Chondrocyte (in vitro differentiated cells): ENCODE measurements around the gene DIO3. TPM values are rescaled to one million over a fixed set of nuclear protein-coding genes. Genes with fewer than 3 reads are reported as not detected.

Experiments used
- DNase-seq: peaks from one replicate; pipeline ENCODE4 v3.0.0; 2021; ENCODE audit warnings: mixed read lengths, low spot score
- H3K27ac Mint-ChIP-seq: one replicate; pipeline ENCODE4 v1.8.0; 2021; ENCODE audit warnings: mild to moderate bottlenecking, moderate library complexity, mixed read lengths; ENCODE audit not compliant: unreplicated experiment
- H3K27me3 Mint-ChIP-seq: 2 replicates; pipeline ENCODE4 v1.8.0; 2021; ENCODE audit warnings: low read depth, mixed read lengths
- H3K36me3 Mint-ChIP-seq: 2 replicates; pipeline ENCODE4 v1.8.0; 2021; ENCODE audit warnings: low read depth, mixed read lengths
- H3K4me1 Mint-ChIP-seq: 2 replicates; pipeline ENCODE4 v1.8.0; 2021; ENCODE audit warnings: low read depth, mild to moderate bottlenecking, mixed read lengths
- H3K4me3 Mint-ChIP-seq: one replicate; pipeline ENCODE4 v1.8.0; 2021; ENCODE audit warnings: mild to moderate bottlenecking, moderate library complexity, mixed read lengths; ENCODE audit not compliant: unreplicated experiment
- H3K9me3 Mint-ChIP-seq: 2 replicates; pipeline ENCODE4 v1.8.0; 2021; ENCODE audit warnings: low read depth, mixed read lengths
- total RNA-seq: library from RNA; stranded (reverse); gene quantifications from 3 replicates; pipeline ENCODE4 v1.2.1, GENCODE V29; 2021
- TF ChIP-seq, protein P1 (sequence below): fragments of 200-600 bp; sonication (generic); IDR thresholded peaks from 2 replicates; pipeline ENCODE4 v1.5.0; 2021; ENCODE audit warnings: antibody characterized with exemption, mild to moderate bottlenecking, moderate library complexity

The DIO3 gene
- total RNA-seq, 1 donor from 2014 or later: not detected

DNA sequence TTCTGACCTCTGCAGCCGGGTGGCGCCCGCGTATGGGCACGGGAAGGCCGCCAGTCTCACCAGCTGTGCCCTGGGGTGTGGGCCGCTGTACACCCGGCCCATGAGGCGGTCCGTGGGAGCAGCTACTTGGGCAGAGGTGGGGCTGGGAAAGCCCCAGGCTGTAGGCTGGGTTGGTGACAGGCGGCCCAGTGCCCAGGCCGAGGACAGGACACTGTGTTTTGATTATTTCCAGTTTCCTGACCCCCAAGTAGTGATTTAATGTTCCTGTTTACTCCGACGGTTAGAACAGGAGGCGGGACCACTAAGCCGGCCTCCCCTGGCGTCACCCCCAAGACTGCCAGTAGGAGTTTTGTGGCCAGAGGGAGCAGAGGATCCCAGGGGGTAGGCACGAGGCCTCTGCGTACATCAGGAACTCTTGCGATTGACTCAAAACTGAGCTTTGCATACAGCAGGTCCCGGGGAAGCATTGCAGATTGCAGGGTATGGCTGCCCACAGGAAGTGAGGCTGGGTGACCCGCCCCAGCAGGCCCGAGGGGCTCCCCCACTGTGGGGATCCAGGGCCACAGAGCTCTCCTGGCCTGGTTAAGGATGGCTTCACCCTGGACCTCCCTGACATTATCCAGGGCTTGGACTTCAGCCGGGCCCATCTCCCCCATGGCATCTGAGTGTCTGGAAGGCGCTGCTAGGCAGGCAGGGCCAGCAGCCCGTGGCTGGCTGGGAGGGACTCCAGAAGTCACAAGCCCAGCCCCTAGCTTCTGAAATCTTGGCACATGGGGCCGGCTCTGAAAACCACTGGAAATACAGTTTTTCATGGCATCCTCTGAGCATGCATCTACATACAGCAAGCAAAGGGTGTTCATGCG lies 42.5 kb upstream of the DIO3 start:
- DNase-seq: no peak
- Mint-ChIP-seq H3K27me3 (peaks cover 2% of the 10 kb centered on the region), H3K36me3 (no peaks in the 10 kb centered on the region), H3K27ac (no peak overlapping the region), H3K4me1 (no peaks in the 10 kb centered on the region), H3K9me3 (peaks cover 12% of the 10 kb centered on the region), H3K4me3 (no peak overlapping the region)
- TF ChIP-seq, protein P1, sequence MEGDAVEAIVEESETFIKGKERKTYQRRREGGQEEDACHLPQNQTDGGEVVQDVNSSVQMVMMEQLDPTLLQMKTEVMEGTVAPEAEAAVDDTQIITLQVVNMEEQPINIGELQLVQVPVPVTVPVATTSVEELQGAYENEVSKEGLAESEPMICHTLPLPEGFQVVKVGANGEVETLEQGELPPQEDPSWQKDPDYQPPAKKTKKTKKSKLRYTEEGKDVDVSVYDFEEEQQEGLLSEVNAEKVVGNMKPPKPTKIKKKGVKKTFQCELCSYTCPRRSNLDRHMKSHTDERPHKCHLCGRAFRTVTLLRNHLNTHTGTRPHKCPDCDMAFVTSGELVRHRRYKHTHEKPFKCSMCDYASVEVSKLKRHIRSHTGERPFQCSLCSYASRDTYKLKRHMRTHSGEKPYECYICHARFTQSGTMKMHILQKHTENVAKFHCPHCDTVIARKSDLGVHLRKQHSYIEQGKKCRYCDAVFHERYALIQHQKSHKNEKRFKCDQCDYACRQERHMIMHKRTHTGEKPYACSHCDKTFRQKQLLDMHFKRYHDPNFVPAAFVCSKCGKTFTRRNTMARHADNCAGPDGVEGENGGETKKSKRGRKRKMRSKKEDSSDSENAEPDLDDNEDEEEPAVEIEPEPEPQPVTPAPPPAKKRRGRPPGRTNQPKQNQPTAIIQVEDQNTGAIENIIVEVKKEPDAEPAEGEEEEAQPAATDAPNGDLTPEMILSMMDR: no peak

DNA sequence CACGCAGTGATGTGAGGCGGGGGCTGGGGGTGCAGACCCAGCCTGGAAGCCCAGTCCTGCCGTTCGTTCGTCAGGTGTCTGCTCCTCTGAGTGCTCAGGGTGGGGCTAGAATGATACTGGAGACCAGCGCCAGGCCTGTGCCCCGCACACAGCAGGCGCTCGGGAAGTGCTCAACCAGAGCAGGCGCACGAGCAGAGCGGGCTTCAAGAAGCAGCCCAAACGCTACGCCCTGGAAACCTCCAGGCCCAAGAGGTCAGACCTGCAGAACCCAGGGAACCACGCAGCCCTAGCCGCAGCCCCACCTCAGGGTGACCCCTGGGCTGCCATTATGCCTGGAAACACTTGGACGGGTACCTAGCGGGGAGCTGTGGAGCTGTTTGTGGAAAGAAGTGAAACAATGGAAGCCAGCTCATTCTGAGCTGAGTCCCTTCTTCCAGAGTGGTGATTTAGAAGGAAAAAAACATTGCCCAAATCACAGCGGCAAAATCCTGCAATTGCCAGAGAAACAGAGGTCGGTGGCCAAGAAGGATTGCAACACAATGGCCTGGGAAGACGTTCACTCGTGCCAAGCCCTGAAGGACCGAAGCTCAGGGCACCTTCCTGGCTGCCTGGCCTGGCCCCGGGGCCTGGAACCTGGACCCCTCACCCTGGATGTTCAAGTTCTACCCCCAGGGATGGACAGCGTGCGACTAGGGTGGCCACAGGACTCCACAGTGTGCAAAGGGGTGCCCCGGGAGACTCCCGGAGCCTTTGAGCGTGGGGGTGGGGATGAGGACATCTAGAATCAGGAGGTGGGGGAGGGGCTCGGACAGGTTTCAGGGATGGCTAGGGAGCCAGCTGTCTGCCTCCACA lies 40.4 kb upstream of the DIO3 start:
- Mint-ChIP-seq H3K9me3 (peaks cover 5% of the 10 kb centered on the region), H3K27ac (no peak overlapping the region), H3K4me1 (no peaks in the 10 kb centered on the region), H3K4me3 (no peak overlapping the region), H3K36me3 (no peaks in the 10 kb centered on the region), H3K27me3 (peaks cover 7% of the 10 kb centered on the region)
- TF ChIP-seq, protein P1: no peak
- DNase-seq: no peak

GRCh38 chr14:101521473-101521915 lies 39.8 kb upstream of the DIO3 start:
- Mint-ChIP-seq H3K27ac (no peak overlapping the region), H3K4me1 (no peaks in the 10 kb centered on the region), H3K4me3 (no peak overlapping the region), H3K27me3 (peaks cover 7% of the 10 kb centered on the region), H3K9me3 (no peaks in the 10 kb centered on the region), H3K36me3 (no peaks in the 10 kb centered on the region)
- no peak for DNase-seq
- TF ChIP-seq, protein P1: no peak

DNA sequence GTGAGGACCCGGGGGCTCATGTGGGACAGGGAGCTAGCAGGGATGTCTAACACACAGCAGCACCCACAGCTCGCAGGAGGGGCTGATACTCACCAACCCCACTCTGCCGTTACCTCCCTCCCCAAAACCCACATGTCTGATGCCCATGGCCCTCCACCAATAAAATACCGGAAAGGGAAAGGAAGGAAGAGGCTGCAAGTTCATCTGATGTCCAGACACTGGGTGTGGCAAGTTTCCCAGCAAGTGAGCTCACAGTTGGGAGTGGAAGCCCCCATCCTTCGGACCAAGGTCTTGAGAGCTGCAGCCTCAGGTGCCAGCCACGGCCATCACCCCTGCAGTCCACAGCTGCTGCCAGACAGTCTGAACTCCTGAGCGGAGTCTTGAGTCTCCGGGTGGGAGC lies 39.3 kb upstream of the DIO3 start:
- H3K4me1 Mint-ChIP-seq: no peaks in the 10 kb centered on the region
- H3K27me3 Mint-ChIP-seq: peaks cover 7% of the 10 kb centered on the region
- no peak overlapping the region for H3K4me3 Mint-ChIP-seq
- H3K36me3 Mint-ChIP-seq: no peaks in the 10 kb centered on the region
- no peak for DNase-seq
- TF ChIP-seq, protein P1: no peak
- no peaks in the 10 kb centered on the region for H3K9me3 Mint-ChIP-seq
- no peak overlapping the region for H3K27ac Mint-ChIP-seq
